K562 (cell line): ENCODE results near the gene MARS1. TPM values are rescaled to one million over a fixed set of nuclear protein-coding genes. Genes with fewer than 3 reads are reported as not detected.

Source experiments
- ATAC-seq: fragments of 200-7000 bp; cut with Tn5 transposase; 3 replicates; pipeline ENCODE4 v1.9.1; 2020; ENCODE audit warnings: moderate library complexity
- BruUV-seq: library from RNA; stranded (reverse); fragments of 400-500 nt; replicated peaks from 2 replicates; lab custom pipeline; 2021; lab: Mats Ljungman, UMichigan
- CTCF ChIA-PET: fragments of 300-600 bp; formaldehyde crosslinking; extraction: SDS; loops from one replicate; lab custom pipeline; 2021; ENCODE audit warnings: low intra/inter-chr PET ratio; lab: Yijun Ruan, JAX
- POLR2A ChIA-PET: fragments of 300-600, 350-650 bp; sonication (Branson Sonifier 250); formaldehyde crosslinking; extraction: SDS; loops from one replicate; lab custom pipeline; 2021; ENCODE audit warnings: antibody characterized with exemption, inconsistent platforms; lab: Yijun Ruan, JAX
- DNase-seq, 4 experiments: peaks; one replicate each; pipeline versions ENCODE4 v3.0.0 to v3.0.0-alpha.2; 2011 to 2018; ENCODE audit warnings: low spot score in 3 of 4, mixed read lengths in 3 of 4; ENCODE audit errors: extremely low read depth in 1 of 4
- FAIRE-seq: peaks from 2 replicates; lab custom pipeline; 2011; peaks lifted over from hg19 to GRCh38; lab: Jason Lieb, UNC
- H2AFZ ChIP-seq: 2 replicates; pipeline ENCODE4 v1.6.0; 2011; ENCODE audit warnings: low read depth, low read length, control low read depth, inconsistent platforms
- H3K27ac ChIP-seq: fragments of 200-600 bp; 3 replicates; pipeline ENCODE4 v1.8.0; 2011; ENCODE audit warnings: low read depth, mild to moderate bottlenecking, control low read depth, inconsistent platforms, low read length, moderate library complexity, mixed read lengths; ENCODE audit errors: extremely low read depth
- H3K27me3 ChIP-seq, 2 experiments: fragments of 300-600 bp in 1 of 2; 2 replicates in 1 of 2; 3 replicates in 1 of 2; pipeline versions ENCODE4 v1.6.0 to v1.8.0; 2011; ENCODE audit warnings: inconsistent platforms in 2 of 2, low read length in 2 of 2, mild to moderate bottlenecking in 1 of 2, mixed read lengths in 1 of 2, moderate library complexity in 1 of 2; ENCODE audit not compliant: control insufficient read depth in 2 of 2, insufficient read depth in 2 of 2
- H3K36me3 ChIP-seq: fragments of 300-600 bp; 3 replicates; pipeline ENCODE4 v1.8.0; 2011; ENCODE audit warnings: mild to moderate bottlenecking, low read length, inconsistent platforms; ENCODE audit not compliant: control insufficient read depth, insufficient read depth
- H3K4me1 ChIP-seq, 2 experiments: fragments of 200-600 bp in 1 of 2; replicated peaks in 1 of 2; 2 replicates in 1 of 2; 3 replicates in 1 of 2; pipeline versions ENCODE4 v1.5.1 to v1.8.0; 2011; ENCODE audit warnings: inconsistent platforms in 2 of 2, low read length in 2 of 2, mild to moderate bottlenecking in 1 of 2, mixed read lengths in 1 of 2, moderate library complexity in 1 of 2; ENCODE audit not compliant: control insufficient read depth in 2 of 2, insufficient read depth in 2 of 2
- H3K4me2 ChIP-seq: 2 replicates; pipeline ENCODE4 v1.6.1; 2011; ENCODE audit warnings: low read length, control low read depth, inconsistent platforms, mixed read lengths; ENCODE audit not compliant: insufficient read depth
- H3K4me3 ChIP-seq: fragments of 200-600 bp; sonication (generic), shearing (Covaris generic); 2 replicates; pipeline ENCODE4 v1.5.1; 2016; ENCODE audit warnings: control low read depth, inconsistent platforms
- H3K79me2 ChIP-seq: fragments of 200-600 bp; 3 replicates; pipeline ENCODE4 v1.8.0; 2011; ENCODE audit warnings: low read length, inconsistent platforms; ENCODE audit not compliant: control insufficient read depth, insufficient read depth
- H3K9ac ChIP-seq, 2 experiments: 2 replicates each; pipeline versions ENCODE4 v1.6.0 to v1.6.1; 2011; ENCODE audit warnings: low read depth in 2 of 2, low read length in 2 of 2, control low read depth in 1 of 2, inconsistent platforms in 1 of 2, mild to moderate bottlenecking in 1 of 2, mixed read lengths in 1 of 2; ENCODE audit not compliant: insufficient read depth in 1 of 2
- H3K9me1 ChIP-seq: one replicate; pipeline ENCODE4 v1.6.0; 2011; ENCODE audit warnings: inconsistent platforms, mild to moderate bottlenecking, low read length, moderate library complexity; ENCODE audit not compliant: control insufficient read depth, insufficient read depth
- H3K9me3 ChIP-seq: replicated peaks from 2 replicates; pipeline ENCODE4 v1.5.1; 2011; ENCODE audit warnings: low read depth, low read length, inconsistent platforms; ENCODE audit not compliant: control insufficient read depth, insufficient read depth
- H4K20me1 ChIP-seq: replicated peaks from 2 replicates; pipeline ENCODE4 v1.6.1; 2011; ENCODE audit warnings: low read length, inconsistent platforms, mixed read lengths; ENCODE audit not compliant: control insufficient read depth, insufficient read depth
- E2F1 ChIP-seq: sonication (generic); formaldehyde crosslinking; IDR thresholded peaks from 2 replicates; pipeline ENCODE4 v1.8.1; 2023; ENCODE audit warnings: mild to moderate bottlenecking, missing genetic modification reagents, moderate library complexity
- GTF3C2 ChIP-seq: IDR thresholded peaks from 3 replicates; pipeline ENCODE4 v1.6.1; 2011; ENCODE audit warnings: borderline replicate concordance, mild to moderate bottlenecking, moderate library complexity; ENCODE audit not compliant: insufficient read length; ENCODE audit errors: extremely low read depth
- HDAC2 ChIP-seq: fragments of 450-650 bp; IDR thresholded peaks from 2 replicates; pipeline ENCODE4 v1.6.1; 2016; ENCODE audit warnings: mild to moderate bottlenecking
- JUND ChIP-seq, 2 experiments: IDR thresholded peaks; 2 replicates in 1 of 2; 3 replicates in 1 of 2; pipeline ENCODE4 v1.6.1; 2011; ENCODE audit warnings: borderline replicate concordance in 2 of 2, low read depth in 2 of 2, low read length in 2 of 2, improper control_type of control experiment in 1 of 2, missing biosample characterization in 1 of 2, missing genetic modification characterization in 1 of 2, missing genetic modification reagents in 1 of 2
- MAZ ChIP-seq, 2 experiments: fragments of 450-650 bp in 1 of 2; sonication (generic) in 1 of 2; formaldehyde crosslinking; IDR thresholded peaks in 1 of 2; conservative IDR thresholded peaks in 1 of 2; 2 replicates each; pipeline versions ENCODE4 v1.4.0 to v1.5.0; 2020; ENCODE audit warnings: mild to moderate bottlenecking in 1 of 2, missing genetic modification reagents in 1 of 2
- MCM5 ChIP-seq: fragments of 450-650 bp; IDR thresholded peaks from 2 replicates; pipeline ENCODE4 v1.6.1; 2016; ENCODE audit warnings: low read depth
- PML ChIP-seq: IDR thresholded peaks from 2 replicates; pipeline ENCODE4 v1.6.1; 2012; ENCODE audit warnings: low read length, inconsistent platforms
- PRDM10 ChIP-seq: fragments of 450-650 bp; IDR thresholded peaks from 2 replicates; pipeline ENCODE4 v1.6.1; 2018; ENCODE audit not compliant: partially characterized antibody
- USF2 ChIP-seq: sonication (generic); formaldehyde crosslinking; IDR thresholded peaks from 2 replicates; pipeline ENCODE4 v1.5.0; 2020; ENCODE audit warnings: missing genetic modification reagents
- ZBTB7A ChIP-seq: IDR thresholded peaks from 2 replicates; pipeline ENCODE4 v1.6.1; 2011; ENCODE audit warnings: low read depth, mild to moderate bottlenecking, low read length, moderate library complexity, borderline replicate concordance; ENCODE audit not compliant: control insufficient read depth
- ZNF197 ChIP-seq: fragments of 200-800 bp; sonication (Bioruptor generic); IDR thresholded peaks from 2 replicates; pipeline ENCODE4 v1.6.1; 2016; ENCODE audit warnings: low read depth, missing genetic modification characterization, missing compliant biosample characterization
- ZNF589 ChIP-seq: fragments of 200-800 bp; sonication (Bioruptor generic); IDR thresholded peaks from 2 replicates; pipeline ENCODE4 v1.6.1; 2016; ENCODE audit warnings: low read depth, missing genetic modification characterization, missing compliant biosample characterization
- WGBS: fragments of 100-300 bp; shearing (Covaris generic); methylation state at CpG from one replicate; pipeline ENCODE4 v1.1.6; 2016; ENCODE audit warnings: low coverage, mixed read lengths; ENCODE audit not compliant: insufficient coverage; ENCODE audit errors: missing lambda C conversion rate; 5-methylcytosine and 5-hydroxymethylcytosine counted together
- in situ Hi-C: fragments of 300-500 bp; cut with MboI; formaldehyde crosslinking; loops from 4 replicates; pipeline ENCODE4 v1.15.0; 2018; ENCODE audit warnings: inconsistent platforms, mixed read lengths
- intact Hi-C: fragments of 100-400 bp; cut with micrococcal nuclease; formaldehyde crosslinking; loops from 2 replicates; pipeline ENCODE4 v1.14.2; 2022
- polyA plus RNA-seq, 8 experiments: library from polyadenylated mRNA; depleted of rRNA in 4 of 8; stranded (reverse) in 5 of 8; unstranded in 3 of 8; fragments of >200 nt; fragmentation: Nextera tagmentation in 2 of 8; fragmentation: Illumina TruSeq in 1 of 8; extraction: Ambion mirVana in 2 of 8; extraction: Trizol in 1 of 8; gene quantifications; 2 replicates each; pipeline versions ENCODE4 v1.2.1 to v1.2.3, GENCODE V29; 2011 to 2014; ENCODE audit warnings: inconsistent platforms in 1 of 8, missing spikeins in 1 of 8
- total RNA-seq, 7 experiments: library from RNA; depleted of rRNA in 6 of 7; stranded (reverse); fragments of >200 nt in 6 of 7; fragmentation: Illumina TruSeq in 2 of 7; extraction: Trizol in 2 of 7; gene quantifications; 2 replicates each; pipeline versions ENCODE4 v1.2.1 to v1.2.3, GENCODE V29; 2011 to 2021; ENCODE audit warnings: low replicate concordance in 1 of 7

The MARS1 gene
- total and polyA plus RNA-seq, 9 of the 15 experiments (the other 6 are each of a cell fraction or from before 2014, with no cell fraction given), result 117 to 382 (median 220) TPM

GRCh38 chr12:57548488-57548887, 60.6 kb downstream of the MARS1 start:
- in situ Hi-C loops, result no loop called here
- Histone ChIP-seq H3K9ac (peak overlapping the region; percentile 58 to 66; a peak in 3 of 4 replicates), H3K9me1 (no peaks in the 10 kb centered on the region), H3K4me1 (peaks cover 50 to 63% of the 10 kb centered on the region in 2 experiments), H3K9me3 (no peaks in the 10 kb centered on the region), H3K4me3 (no peak overlapping the region), H3K4me2 (peak overlapping the region; percentile 89), H4K20me1 (no peaks in the 10 kb centered on the region), H3K27ac (peak overlapping the region; percentile 80), H2AFZ (peak overlapping the region; percentile 93), H3K36me3 (peaks cover 27% of the 10 kb centered on the region), H3K27me3 (no peaks in the 10 kb centered on the region), H3K79me2 (peaks cover 68% of the 10 kb centered on the region)
- ChIA-PET CTCF (no interaction called here), POLR2A (interaction anchor here (0.6 to 1.0 kb wide), 4 partner anchors 9 to 300 kb away, joined by 3 to 5 read pairs (median 4); partner anchors contain the start of gene DDIT3)
- WGBS, result 4% methylated on average over 2 of the region's 2 CpGs
- intact Hi-C loops, result no loop called here
- no peak for FAIRE-seq
- BruUV-seq, result no TSS peak
- ATAC-seq, result 0 out of 3 replicates have a peak, but pooled peaks have one; percentile 2
- peak in 1 of 4 experiments; percentile 55 for DNase-seq
- no peak for TF ChIP-seq MCM5
- TF ChIP-seq MAZ (CRISPR knock-in tag; conservative IDR thresholded peaks at IDR 0.05 in 1 of 2, IDR thresholded peaks at IDR 0.05 in 1 of 2), result peak in 1 of 2 experiments; percentile 46; a peak in 1 of 4 replicates
- no peak for TF ChIP-seq ZBTB7A
- no peak for TF ChIP-seq HDAC2
- TF ChIP-seq E2F1 (CRISPR knock-in tag), result no peak
- TF ChIP-seq JUND (IDR thresholded peaks at IDR 0.05; ENCODE audit: borderline replicate concordance, low read depth, low read length), result peak; percentile 45; the same call in 1 of the 2 replicates
- TF ChIP-seq JUND (tag; IDR thresholded peaks at IDR 0.05; ENCODE audit: borderline replicate concordance, low read depth, low read length), result no peak
- peak; percentile 31; the same call in 1 of the 2 replicates for TF ChIP-seq ZNF197 (CRISPR knock-in tag)
- peak; percentile 20; the same call in 1 of the 2 replicates for TF ChIP-seq PML
- peak; percentile 94 for TF ChIP-seq PRDM10
- no peak for TF ChIP-seq USF2 (CRISPR knock-in tag)
- TF ChIP-seq ZNF589, result peak; percentile 54; the same call in 1 of the 2 replicates
- TF ChIP-seq GTF3C2, result no peak
